Measurements from ENCODE around the gene PACS2. TPM values are rescaled to one million over a fixed set of nuclear protein-coding genes. Genes with fewer than 3 reads are reported as not detected.

The PACS2 gene
- total and polyA plus RNA-seq, 2 donors (not counting 3 experiments of a cell fraction or from before 2014, with no cell fraction given), result 52.7 to 86.3 TPM

DNA sequence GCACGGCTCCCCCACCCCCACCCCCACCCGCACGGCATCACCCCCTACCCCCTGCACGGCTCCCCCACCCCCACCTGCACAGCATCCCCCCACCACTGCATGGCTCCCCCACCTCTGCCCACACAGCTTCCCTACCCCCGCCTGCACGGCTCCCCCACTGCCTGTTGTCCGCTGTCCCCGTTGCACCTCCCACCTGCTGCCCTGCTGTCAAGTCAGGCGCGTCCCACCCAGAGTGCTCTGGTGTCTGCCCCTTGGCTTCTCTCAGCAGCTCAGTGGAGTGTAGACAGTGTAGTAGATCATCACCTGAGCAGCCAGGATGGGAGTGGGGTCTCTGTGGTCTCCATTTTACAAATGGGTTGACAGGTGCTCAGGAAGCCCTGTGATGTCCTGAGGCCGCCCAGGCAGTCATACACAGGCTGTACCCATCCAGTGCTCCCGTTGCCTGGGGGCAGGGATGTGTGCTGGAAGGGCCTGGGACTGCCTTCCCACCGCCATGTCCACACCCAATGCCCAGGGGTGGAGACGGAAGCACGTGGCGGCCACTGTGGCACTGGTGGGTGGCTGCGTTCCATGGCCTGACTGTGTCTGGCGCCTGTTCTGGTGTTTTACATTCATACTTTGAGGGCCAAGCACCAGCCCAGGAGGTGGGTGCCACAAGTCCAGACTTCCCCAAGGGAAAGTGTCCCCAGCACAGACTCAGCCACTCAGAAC lies 32.5 kb downstream of the PACS2 start:
- BruUV-seq (replicated peaks), result no TSS peak
- DNase-seq (ENCODE audit: low read depth, low spot score), result no peak
- dilution Hi-C loops (cut with MboI; ENCODE audit: extremely low pct_ligation_motif_present, low sequenced_read_pairs), result no loop called here
- intact Hi-C loops (cut with micrococcal nuclease), result no loop called here
- Histone ChIP-seq H3K79me2 (ENCODE audit: control insufficient read depth, insufficient read depth, low read length) (peaks cover 6% of the 10 kb centered on the region), H2AFZ (ENCODE audit: low read depth, low read length) (no peak overlapping the region), H3K9me3 (replicated peaks; ENCODE audit: control insufficient read depth, insufficient read depth, low read length) (no peaks in the 10 kb centered on the region), H3K4me2 (ENCODE audit: insufficient read depth, low read length) (no peak overlapping the region), H3K27ac (ENCODE audit: insufficient read depth, low read depth, low read length) (no peak overlapping the region), H3K4me1 (ENCODE audit: control insufficient read depth, extremely low read depth, insufficient read depth, low read length) (peaks cover 1% of the 10 kb centered on the region), H3K36me3 (ENCODE audit: control insufficient read depth in 2 of 2, extremely low read depth in 1 of 2, insufficient read depth in 2 of 2, low read length in 2 of 2) (peaks cover 0 to 2% of the 10 kb centered on the region in 2 experiments), H3K4me3 (replicated peaks in 1 of 3; ENCODE audit: insufficient read depth in 1 of 3, low read depth in 1 of 3, low read length in 3 of 3) (no peak overlapping the region), H4K20me1 (replicated peaks; ENCODE audit: control insufficient read depth, extremely low read depth, insufficient read depth, low read length) (no peaks in the 10 kb centered on the region), H3K27me3 (ENCODE audit: control insufficient read depth in 2 of 2, insufficient read depth in 2 of 2, low read length in 2 of 2) (no peaks in the 10 kb centered on the region), H3K9me1 (replicated peaks; ENCODE audit: control insufficient read depth, extremely low read depth, insufficient read depth, low read length) (no peaks in the 10 kb centered on the region), H3K9ac (replicated peaks; ENCODE audit: extremely low read depth, insufficient read depth, low read length) (no peak overlapping the region)
- CTCF ChIA-PET, result no interaction called here
- POLR2A ChIA-PET, result no interaction called here
- no peak for TF ChIP-seq EZH2 (IDR thresholded peaks at IDR 0.05; ENCODE audit: borderline replicate concordance, low read depth, low read length, severe bottlenecking)
- TF ChIP-seq, protein P1, sequence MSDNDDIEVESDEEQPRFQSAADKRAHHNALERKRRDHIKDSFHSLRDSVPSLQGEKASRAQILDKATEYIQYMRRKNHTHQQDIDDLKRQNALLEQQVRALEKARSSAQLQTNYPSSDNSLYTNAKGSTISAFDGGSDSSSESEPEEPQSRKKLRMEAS (IDR thresholded peaks at IDR 0.05; ENCODE audit: insufficient read depth, insufficient read length), result no peak
- no peak for TF ChIP-seq POLR2A (IDR thresholded peaks at IDR 0.05; ENCODE audit: low read depth, low read length)
- TF ChIP-seq GATA2 (IDR thresholded peaks at IDR 0.05; ENCODE audit: insufficient read depth, insufficient read length, low read depth, low read length), result no peak
- TF ChIP-seq, protein P2, sequence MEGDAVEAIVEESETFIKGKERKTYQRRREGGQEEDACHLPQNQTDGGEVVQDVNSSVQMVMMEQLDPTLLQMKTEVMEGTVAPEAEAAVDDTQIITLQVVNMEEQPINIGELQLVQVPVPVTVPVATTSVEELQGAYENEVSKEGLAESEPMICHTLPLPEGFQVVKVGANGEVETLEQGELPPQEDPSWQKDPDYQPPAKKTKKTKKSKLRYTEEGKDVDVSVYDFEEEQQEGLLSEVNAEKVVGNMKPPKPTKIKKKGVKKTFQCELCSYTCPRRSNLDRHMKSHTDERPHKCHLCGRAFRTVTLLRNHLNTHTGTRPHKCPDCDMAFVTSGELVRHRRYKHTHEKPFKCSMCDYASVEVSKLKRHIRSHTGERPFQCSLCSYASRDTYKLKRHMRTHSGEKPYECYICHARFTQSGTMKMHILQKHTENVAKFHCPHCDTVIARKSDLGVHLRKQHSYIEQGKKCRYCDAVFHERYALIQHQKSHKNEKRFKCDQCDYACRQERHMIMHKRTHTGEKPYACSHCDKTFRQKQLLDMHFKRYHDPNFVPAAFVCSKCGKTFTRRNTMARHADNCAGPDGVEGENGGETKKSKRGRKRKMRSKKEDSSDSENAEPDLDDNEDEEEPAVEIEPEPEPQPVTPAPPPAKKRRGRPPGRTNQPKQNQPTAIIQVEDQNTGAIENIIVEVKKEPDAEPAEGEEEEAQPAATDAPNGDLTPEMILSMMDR (IDR thresholded peaks at IDR 0.05; ENCODE audit: extremely low read depth in 1 of 2, insufficient read depth in 1 of 2, low read depth in 1 of 2, low read length in 2 of 2), result no peak
- no peak for TF ChIP-seq JUN (IDR thresholded peaks at IDR 0.05; ENCODE audit: borderline replicate concordance, insufficient read depth, insufficient read length, low read depth)
- TF ChIP-seq FOS (IDR thresholded peaks at IDR 0.05; ENCODE audit: borderline replicate concordance, insufficient read depth, low read length), result no peak
- no peak for TF ChIP-seq MYC (IDR thresholded peaks at IDR 0.05; ENCODE audit: low read depth, low read length)
- TF ChIP-seq POLR2AphosphoS5 (IDR thresholded peaks at IDR 0.05; ENCODE audit: insufficient read depth, low read depth, low read length), result no peak
- no peak for FAIRE-seq
